Hematopoietic multipotent progenitor cell (in vitro differentiated cells): Measurements from ENCODE around the gene ARL2BP. TPM values are rescaled to one million over a fixed set of nuclear protein-coding genes. Genes with fewer than 3 reads are reported as not detected.
A peak's percentile ranks its signal among the peaks of the same experiment; 100 is the strongest.
"Not testable (repeated sequence)": the region's sequence is repeated elsewhere in the genome, so short reads cannot be mapped to it uniquely, and the experiment has no call there.

Source experiments
- DNase-seq, 3 donors: peaks; one replicate each; pipeline ENCODE4 v3.0.0-alpha.2; 2011 to 2015; ENCODE audit warnings: low read depth in 2 of 3, low spot score in 2 of 3
- total RNA-seq: library from RNA; depleted of rRNA; stranded (reverse); fragments of >200 nt; gene quantifications from one replicate; pipeline ENCODE4 v1.2.3, GENCODE V29; 2012

The ARL2BP gene
- total RNA-seq, 1 donor: 57.4 TPM

DNA sequence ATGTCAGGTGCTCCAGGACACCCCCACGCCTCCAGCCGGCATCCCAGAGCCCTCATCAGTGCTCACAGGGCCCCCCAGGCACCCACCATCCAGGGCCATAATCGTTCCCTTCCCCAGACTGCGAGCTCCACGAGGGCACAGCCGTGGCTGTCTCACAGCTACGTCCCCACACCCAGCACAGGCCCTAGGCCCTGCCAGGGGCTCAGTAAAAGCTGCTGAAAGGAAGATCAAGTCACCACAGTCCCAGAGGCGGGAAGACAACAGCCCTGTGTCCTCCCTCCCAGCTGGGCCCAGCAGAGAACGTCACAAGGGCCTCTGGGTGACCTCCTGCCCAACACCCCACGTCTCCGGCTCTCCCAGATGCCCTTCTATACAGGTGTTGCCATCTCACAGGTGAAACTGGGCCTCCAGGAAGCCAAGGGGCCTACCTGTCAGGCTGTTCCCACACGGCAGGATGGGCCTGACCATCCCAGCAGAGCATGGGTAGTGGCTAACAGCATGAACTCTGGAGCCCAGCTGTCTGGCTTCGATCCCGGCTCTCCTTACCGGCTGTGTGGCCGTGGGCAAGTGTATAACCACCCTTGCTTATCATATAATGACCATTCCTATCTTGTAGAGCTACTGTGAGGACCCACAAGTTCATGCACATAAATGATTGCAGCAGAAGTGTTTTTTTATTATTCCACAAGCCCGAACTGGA is 17.9 kb downstream of the ARL2BP start:
- DNase-seq: no peak

DNA sequence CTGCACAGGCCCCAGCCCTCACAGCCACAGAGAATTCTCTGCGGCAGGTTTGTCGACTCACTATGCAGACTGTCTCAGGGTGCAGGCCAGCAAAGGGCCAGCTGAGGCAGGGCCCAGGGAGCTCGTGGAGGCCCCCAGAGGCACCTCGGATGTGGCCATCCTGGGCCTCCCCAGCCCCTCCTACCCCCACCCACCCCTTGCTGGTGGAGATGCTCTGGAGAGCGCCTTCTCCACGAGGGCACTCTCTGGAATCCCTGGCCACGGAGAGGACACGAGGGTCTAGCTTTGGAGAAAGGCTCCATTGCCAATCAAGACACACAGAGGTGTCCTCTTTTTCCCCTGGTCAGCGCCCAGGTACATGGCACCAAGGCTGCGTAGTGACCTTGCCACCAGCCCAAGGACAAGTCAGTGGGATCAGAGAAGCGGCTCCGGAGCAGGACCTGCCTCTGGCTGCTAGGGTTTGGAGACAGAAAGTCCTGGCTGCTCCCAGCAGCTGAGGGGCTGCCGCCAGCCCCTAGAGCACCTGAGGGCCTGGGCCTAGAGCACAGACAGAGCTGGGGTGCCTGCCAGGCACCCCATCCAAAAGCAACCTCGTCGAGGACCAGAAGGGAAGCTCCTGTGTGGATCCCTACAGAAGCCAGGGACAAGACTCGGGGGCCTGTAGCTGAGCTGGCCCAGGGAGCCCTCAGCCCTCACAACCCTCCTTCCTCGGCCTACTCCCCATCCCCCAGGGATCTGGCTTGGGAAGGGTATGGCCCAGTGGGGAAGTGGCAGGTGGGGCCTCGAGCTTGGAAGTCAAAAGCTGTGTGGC is 18.7 kb downstream of the ARL2BP start:
- DNase-seq: no peak

DNA sequence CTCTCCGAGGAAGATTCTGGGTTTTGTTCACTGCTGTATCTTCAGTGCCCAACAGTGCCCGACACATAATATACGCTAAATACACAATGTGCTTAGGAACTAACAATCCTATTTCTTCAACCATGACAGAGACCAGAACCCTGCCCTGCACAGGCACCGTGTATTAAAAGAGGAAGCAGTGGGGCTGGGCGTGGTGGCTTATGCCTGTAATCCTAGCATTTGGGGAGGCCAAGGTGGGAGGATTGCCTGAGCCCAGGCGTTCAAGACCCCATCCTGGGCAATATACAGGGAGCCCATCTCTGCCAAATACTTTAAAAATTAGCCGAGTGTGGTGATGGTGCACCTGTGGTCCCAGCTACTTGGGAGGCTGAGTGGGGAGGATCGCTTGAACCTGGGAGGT is 19.3 kb downstream of the ARL2BP start:
- no peak for DNase-seq

GRCh38 chr16:57264950-57265371 is 19.9 kb downstream of the ARL2BP start:
- DNase-seq: no peak

DNA sequence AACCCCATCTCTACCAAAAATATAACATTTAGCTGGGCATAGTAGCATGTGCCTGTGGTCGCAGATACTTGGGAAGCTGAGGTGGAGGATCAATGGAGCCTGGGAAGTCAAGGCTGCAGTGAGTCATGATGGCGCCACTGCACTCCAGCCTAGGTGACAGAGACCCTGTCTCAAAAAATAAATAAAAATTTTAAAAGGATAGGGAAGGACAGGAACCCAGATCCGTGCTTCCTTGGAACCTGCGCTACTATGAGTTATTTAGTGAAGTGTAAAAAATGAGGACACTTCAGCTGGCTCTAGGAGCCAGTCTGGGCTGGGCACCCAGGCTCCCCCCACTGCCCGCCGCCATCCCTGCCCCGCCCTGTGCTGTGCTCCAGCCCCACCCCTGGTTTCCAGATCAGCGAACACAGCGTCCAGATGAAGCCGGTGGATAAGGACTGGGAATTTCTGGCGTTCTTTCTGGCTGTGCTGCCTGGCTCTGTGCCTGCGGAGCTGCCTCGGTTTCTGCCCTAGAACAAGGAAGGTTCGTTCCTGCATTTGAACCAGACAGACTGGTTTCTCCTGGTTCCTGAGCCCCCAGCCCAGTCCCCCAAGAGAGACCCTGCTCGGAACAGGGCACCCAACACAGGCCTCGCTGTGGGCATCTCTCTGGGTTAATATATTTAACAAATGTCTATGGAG is 20.9 kb downstream of the ARL2BP start:
- no peak for DNase-seq

- no peak for DNase-seq
These were observed 21.6 kb downstream of the ARL2BP start for GRCh38 chr16:57266531-57267260.

- not testable (repeated sequence) for DNase-seq
These were observed 22.3 kb downstream of the ARL2BP start for GRCh38 chr16:57267343-57267742.

- DNase-seq: no peak
These were observed 24.0 kb downstream of the ARL2BP start for GRCh38 chr16:57268804-57269800.

- DNase-seq: no peak
These were observed 25.4 kb downstream of the ARL2BP start for GRCh38 chr16:57270221-57271062.

DNA sequence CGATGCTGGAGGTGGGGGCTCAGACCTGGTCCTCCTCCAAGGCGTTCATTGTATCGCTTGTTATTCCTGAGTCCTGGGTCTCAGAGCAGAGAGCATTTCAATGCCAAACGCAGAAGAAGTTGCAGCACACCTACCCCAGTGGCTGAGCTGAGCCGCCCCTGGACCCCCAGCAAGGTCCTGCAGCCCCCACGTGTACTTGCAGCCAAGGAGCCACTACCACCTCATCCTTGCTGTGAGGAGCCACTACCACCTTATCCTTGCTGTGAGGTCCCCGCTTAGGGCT is 25.9 kb downstream of the ARL2BP start:
- DNase-seq: no peak

DNA sequence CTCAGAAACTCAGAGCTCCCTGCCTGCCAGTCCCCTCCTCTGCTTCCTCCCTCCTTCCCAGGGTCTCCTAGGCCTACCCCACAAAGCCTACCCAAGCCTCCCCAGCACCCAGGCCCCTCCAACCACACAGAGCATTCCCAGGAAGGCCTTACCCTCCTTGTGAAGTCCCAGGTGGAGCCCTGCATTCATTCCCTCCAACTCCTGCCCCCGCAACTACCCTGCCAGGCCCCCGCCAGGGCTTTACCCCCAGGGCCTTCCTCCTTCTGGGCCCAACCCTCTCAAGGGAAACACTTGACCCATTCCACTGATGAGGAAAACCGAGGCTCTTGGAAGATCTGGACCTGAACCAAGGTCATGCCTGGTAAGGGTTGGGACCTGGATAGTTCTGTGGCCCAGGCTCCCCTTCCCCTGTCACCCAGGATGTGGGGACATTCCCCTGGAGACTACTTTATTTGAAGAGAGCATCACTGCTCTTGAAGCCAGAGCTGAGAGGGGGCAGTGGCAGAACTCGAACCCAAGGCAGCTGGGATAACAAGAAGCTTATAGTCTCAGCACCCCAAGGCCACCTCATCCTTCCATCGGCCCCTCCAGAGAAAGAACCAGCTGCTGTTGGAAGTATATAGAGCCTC is 26.9 kb downstream of the ARL2BP start:
- DNase-seq: no peak

DNA sequence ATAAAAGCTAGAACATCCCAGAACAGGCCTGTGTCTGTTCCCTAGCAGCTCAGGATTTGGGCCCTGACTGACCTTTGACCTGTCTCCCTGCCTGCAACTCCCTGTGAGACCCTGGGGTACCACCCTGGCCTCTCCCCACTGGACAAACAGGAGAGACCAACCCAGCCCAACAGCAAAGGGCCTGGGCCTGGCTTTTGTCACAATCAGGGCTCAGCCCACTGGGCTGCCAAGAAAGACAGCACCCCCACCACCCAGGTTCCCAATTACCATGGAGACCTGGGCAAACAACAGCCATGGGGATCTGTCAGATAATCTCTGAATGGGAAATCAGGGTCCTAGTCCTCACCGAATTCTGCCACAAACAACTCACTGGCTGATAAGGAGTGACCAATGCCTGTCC is 28.3 kb downstream of the ARL2BP start:
- DNase-seq: no peak

GRCh38 chr16:57273826-57274225 is 28.8 kb downstream of the ARL2BP start:
- no peak for DNase-seq

DNA sequence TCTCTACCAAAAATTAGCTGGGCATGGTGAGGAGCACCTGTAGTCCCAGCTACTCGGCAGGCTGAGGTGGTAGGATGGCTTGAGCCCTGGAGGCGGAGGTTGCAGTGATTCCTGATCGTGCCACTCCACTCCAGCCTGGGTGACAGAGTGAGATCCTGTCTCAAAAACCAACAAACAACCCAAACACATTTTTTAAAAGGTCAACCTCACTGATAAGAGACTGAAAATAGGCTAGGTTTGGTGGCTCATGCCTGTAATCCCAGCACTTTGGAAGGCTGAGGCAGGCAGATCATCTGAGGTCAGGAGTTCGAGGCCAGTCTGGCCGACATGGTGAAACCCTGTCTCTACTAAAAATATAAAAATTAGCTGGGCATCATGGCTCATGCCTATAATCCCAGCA is 30.9 kb downstream of the ARL2BP start:
- not testable (repeated sequence) for DNase-seq

DNA sequence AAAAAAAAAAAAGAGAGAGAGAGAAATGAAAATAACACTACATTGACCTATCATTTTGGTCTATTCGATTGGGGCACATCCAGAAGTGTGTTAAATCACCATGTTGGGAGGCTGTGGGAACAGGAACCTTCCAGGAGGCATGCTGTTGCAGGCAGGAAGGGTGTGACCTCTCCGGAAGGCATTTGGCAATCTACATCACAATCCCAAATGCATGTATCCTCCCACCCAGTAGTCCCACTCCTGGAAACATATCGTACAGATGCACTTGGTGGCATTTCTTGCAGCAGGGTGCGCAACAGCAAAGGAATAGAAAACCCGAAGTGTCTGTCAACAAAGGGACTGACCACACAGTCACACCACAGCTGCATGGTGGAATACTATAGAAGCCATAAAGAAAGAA is 31.5 kb downstream of the ARL2BP start:
- DNase-seq: no peak

- peak in 2 of 3 donors; percentile 43 to 57 for DNase-seq
These were observed 32.5 kb downstream of the ARL2BP start for GRCh38 chr16:57277586-57277985.

DNA sequence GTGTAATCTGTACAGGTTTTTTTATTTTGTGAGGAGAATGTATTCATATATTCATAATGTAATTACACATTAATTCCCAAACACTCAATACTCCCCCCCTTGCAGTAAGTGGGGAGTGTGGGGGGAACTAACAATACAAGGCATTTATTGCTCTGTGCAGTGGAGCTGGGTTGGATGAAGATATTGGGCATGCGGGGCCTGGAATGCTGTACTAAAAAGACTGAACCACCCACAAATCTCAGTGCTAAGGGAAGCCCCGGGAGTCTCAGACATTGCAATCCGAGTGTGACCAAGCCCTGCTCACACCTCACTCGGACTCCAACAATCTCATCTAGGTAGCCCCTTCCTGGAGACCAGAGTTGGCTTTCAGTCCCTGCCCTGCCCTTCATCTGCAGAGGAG is 33.4 kb downstream of the ARL2BP start:
- DNase-seq: no peak

- no peak for DNase-seq
These were observed 35.0 kb downstream of the ARL2BP start for GRCh38 chr16:57279780-57280638.
